ENCODE data around the gene ATF3. TPM values are rescaled to one million over a fixed set of nuclear protein-coding genes. Genes with fewer than 3 reads are reported as not detected.

Gene ATF3
- total RNA-seq, 1 experiment from 2014 or later = 43.2 TPM

GRCh38 chr1:212585210-212585609 lies 23.4 kb upstream of the ATF3 start:
- Histone ChIP-seq H3K27me3 (ENCODE audit: insufficient read depth, low read length) (no peaks in the 10 kb centered on the region), H3K4me2 (ENCODE audit: low read length) (no peak overlapping the region), H3K79me2 (ENCODE audit: insufficient read depth, low read length) (no peaks in the 10 kb centered on the region), H3K9ac (ENCODE audit: low read length) (no peak overlapping the region), H3K4me3 (replicated peaks in 1 of 2; ENCODE audit: low read depth in 1 of 2, low read length in 2 of 2) (no peak overlapping the region), H3K27ac (ENCODE audit: low read depth, low read length) (no peak overlapping the region), H3K9me2 (ENCODE audit: insufficient read depth) (no peaks in the 10 kb centered on the region), H3K4me1 (ENCODE audit: control insufficient read depth in 1 of 2, insufficient read depth in 2 of 2, low read length in 2 of 2) (peaks cover 0 to 3% of the 10 kb centered on the region in 2 experiments; a peak in 2 of 4 replicates), H3K9me3 (ENCODE audit: control insufficient read depth in 1 of 2, insufficient read depth in 1 of 2, low read depth in 1 of 2, low read length in 2 of 2) (no peaks in the 10 kb centered on the region), H2AFZ (ENCODE audit: low read depth, low read length, poor library complexity, severe bottlenecking) (no peak overlapping the region), H4K20me1 (ENCODE audit: insufficient read depth) (no peaks in the 10 kb centered on the region), H3K36me3 (ENCODE audit: control insufficient read depth in 1 of 2, insufficient read depth in 2 of 2, low read length in 2 of 2) (no peaks in the 10 kb centered on the region)
- intact Hi-C loops (cut with micrococcal nuclease) = no loop called here
- ATAC-seq (no peak), DNase-seq (ENCODE audit: low read depth, low spot score) (no peak)
- no peak for TF ChIP-seq ZFX (IDR thresholded peaks at IDR 0.05)
- no peak for TF ChIP-seq CEBPB (IDR thresholded peaks at IDR 0.05; ENCODE audit: low read depth)
- TF ChIP-seq ZNF274 (IDR thresholded peaks at IDR 0.05; ENCODE audit: low read depth, low read length) = no peak
- TF ChIP-seq FOSL1 (IDR thresholded peaks at IDR 0.05; ENCODE audit: low read depth) = no peak
- no peak for TF ChIP-seq EZH2phosphoT487 (IDR thresholded peaks at IDR 0.05; ENCODE audit: borderline replicate concordance)
- TF ChIP-seq JUND (IDR thresholded peaks at IDR 0.05) = no peak
- no peak for TF ChIP-seq EZH2 (IDR thresholded peaks at IDR 0.05)
- no peak for TF ChIP-seq EGR1 (IDR thresholded peaks at IDR 0.05; ENCODE audit: low read depth)
- TF ChIP-seq ZBTB33 (IDR thresholded peaks at IDR 0.05; ENCODE audit: extremely low read depth, insufficient replicate concordance, low read length) = no peak
- TF ChIP-seq YY1 (IDR thresholded peaks at IDR 0.05; ENCODE audit: extremely low read depth, insufficient replicate concordance, low read depth, low read length) = no peak
- no peak for TF ChIP-seq SIN3A (IDR thresholded peaks at IDR 0.05; ENCODE audit: low read depth)
- no peak for TF ChIP-seq REST (IDR thresholded peaks at IDR 0.05; ENCODE audit: low read depth)
- no peak for TF ChIP-seq RAD21 (IDR thresholded peaks at IDR 0.05; ENCODE audit: low read depth)
- no peak for TF ChIP-seq SP1 (IDR thresholded peaks at IDR 0.05; ENCODE audit: low read depth)
- no peak for TF ChIP-seq CTCF (IDR thresholded peaks at IDR 0.05 in 2 of 3, conservative IDR thresholded peaks at IDR 0.05 in 1 of 3; ENCODE audit: borderline replicate concordance in 1 of 3, insufficient read depth in 1 of 3, low read depth in 2 of 3, low read length in 2 of 3)
- no peak for TF ChIP-seq POLR2A (IDR thresholded peaks at IDR 0.05; ENCODE audit: borderline replicate concordance, extremely low read depth, insufficient read depth, insufficient read length)
- no peak for TF ChIP-seq ELF1 (IDR thresholded peaks at IDR 0.05; ENCODE audit: borderline replicate concordance, low read depth)
- TF ChIP-seq POLR2AphosphoS5 (IDR thresholded peaks at IDR 0.05; ENCODE audit: low read depth, low read length) = no peak
- no TSS peak for BruUV-seq (replicated peaks)
- CTCF ChIA-PET = no interaction called here
- RAD21 ChIA-PET (ENCODE audit: low non-redundant PET in 1 of 2, low total read pairs in 2 of 2, uncharacterized antibody in 2 of 2, unreplicated experiment in 2 of 2) = no interaction called here
- POLR2A ChIA-PET = no interaction called here
